ENCODE measurements around the gene MTCP1.

MTCP1 gene

DNA sequence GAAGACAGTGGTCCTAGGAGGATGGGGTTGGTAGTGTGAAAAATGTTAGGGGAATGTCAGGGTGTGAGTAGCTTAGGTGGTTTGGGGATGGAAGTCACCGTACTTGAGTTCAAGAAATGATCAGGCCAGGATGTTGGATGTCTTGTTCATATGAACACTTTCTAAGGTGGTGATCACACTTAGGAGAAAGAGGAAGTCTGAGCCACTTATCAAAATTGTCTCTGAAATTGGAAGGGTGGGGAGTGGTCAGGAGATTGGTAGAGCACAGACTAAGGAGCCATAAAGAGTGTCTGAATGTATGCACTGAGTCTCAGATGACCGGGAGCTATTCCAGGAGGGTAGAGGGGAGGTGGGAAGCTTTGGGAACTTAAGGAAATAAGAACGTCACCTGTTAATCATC is 17.3 kb downstream of the MTCP1 start:
- DNase-seq: no peak

DNA sequence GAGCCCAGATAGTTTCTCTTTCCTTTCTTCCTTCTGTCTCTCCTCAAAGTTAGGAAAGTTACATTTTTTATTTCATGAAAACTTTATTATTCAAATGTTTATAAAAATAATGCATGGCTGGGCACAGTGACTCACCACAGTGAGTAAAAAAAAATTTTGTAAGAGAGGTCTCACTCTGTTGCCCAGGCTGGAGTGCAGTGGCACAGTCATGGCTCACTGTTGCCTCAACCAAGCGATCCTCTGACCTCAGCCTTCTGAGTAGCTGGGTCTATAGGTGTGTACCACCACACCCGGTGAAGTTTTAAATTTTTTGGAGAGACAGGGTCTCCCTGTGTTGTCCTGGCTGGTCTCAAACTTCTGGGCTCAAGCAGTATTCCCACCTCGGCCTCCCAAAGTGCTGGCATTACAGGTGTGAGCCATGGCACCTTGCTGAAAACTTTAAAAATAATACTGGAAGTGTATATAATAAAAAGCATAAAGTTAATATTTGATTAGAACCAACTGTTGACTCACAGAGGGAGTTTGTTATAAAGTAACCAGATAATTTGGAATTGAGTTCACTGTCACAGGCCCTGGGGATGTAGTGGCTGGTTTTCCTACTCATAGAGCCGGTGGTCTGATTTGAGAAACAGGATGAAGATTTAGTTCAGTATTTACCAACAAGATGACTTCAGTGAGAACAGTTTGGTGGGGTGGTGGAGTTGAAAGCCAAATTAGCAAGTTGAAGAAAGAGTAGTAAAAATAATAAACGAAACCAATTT is 18.0 kb downstream of the MTCP1 start:
- DNase-seq: no peak

DNA sequence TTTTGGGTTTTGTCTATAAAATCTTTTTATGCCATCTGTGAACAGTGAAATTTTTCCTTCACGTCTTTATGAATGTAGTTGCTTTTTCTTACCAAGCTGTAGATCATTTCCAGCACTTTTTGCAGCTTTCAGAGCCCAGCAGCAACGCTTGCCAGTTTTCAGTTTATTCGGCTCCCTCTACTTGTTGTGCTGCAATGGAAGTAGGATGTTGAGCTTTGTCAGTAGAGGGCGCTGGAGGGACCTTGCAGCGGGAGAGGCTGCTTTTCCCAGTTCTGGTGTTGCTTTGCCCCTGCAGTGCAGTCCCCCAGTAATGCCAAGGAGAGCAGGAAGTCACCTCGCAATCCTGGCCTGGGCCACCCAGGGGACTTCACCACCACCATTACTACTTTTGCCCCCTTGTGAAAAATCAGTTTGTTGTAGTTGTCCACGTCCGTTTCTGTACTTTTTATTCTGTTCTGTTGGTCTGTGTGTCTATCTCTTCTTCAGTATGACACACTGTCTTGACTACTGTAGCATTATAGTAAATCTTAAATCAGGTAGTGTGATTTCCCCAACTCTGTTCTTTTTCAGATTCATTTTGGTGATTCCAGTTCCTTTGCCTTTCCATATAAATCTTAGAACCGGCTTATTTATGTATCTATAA is 21.8 kb downstream of the MTCP1 start:
- DNase-seq: peak; percentile 38 to 73 (median 62)

- DNase-seq: peak in 3 of 4 experiments; percentile 10 to 30 (median 12)
These were observed 24.0 kb downstream of the MTCP1 start for GRCh38 chrX:155046811-155047528.

GRCh38 chrX:155046129-155046810 is 24.7 kb downstream of the MTCP1 start:
- no peak for DNase-seq

- DNase-seq: no peak
These were observed 35.2 kb downstream of the MTCP1 start for GRCh38 chrX:155035688-155036087.

DNA sequence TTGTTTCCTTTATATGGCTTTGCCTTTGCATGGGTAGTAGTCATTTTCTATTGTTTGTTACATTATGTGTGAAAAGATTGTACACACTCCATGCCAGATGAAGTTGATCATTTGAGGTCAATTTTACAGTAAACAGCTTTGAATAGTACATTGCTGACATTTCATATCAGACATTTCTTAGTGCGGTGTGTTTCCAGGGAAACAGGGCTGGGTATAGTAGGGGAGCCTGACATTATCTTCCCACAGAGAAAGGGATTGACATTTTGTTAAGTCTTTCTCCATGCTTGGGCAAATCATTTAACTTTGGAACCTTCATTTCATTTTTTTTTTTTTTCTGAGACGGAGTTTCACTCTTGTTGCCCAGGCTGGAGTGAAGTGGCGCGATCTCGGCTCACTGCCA is 39.3 kb downstream of the MTCP1 start:
- no peak for DNase-seq

DNA sequence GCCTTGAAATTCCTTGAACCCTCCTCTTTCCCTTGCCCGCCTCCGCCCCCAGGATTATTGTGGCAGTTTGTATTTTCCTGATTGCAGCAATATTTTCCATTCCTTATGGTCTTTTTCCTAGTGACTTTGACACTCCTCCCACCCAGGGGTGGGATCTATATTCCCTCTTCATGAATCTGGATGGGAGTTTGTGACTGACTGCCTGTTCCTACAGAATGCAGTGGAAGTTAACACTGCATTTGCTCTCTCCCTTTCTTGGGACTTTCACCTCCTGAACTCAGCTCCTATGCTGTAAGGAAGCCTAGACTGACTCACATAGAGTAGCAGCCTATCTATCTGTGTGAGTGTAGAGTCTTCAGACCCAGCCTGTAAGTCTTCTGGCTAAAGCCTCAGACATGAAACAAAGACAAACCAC is 42.1 kb downstream of the MTCP1 start:
- peak in 1 of 4 experiments; percentile 11 for DNase-seq

GRCh38 chrX:155028129-155028528 is 42.8 kb downstream of the MTCP1 start:
- DNase-seq: no peak

DNA sequence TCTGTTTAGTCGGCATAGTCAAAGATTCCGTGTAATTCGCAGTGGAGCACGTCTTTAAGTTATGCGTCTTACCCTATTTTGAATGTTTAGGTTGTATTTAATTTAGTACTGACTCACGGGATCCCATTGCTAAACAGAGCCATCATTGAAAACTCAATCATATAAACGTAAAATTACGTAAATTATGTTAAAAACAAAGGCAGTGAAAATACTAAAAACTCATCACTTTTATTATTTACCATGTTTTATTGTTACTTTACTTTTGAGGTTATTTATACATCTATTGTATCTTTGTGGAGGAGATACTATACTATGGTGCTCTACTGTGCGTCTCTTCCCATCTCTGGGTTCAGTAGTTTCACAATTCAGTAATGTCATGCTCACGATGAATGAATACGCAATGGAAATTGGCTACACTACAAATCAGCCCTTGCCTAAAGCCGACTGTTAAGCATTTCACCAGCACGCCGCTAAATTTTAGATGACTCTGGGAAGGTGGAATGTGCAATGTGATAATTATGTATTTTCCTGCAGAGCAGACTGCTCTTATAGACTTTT is 43.3 kb downstream of the MTCP1 start:
- peak; percentile 48 to 85 (median 70) for DNase-seq

- DNase-seq: peak; percentile 94 to 96 (median 96)
These were observed 44.0 kb downstream of the MTCP1 start, which contains the start of gene FUNDC2 for GRCh38 chrX:155026727-155027508. TSS of gene FUNDC2 (plus strand) at chrX:155026844. CDS start at chrX:155026939, 95 bp downstream.

- no peak for DNase-seq
These were observed 44.6 kb downstream of the MTCP1 start for GRCh38 chrX:155026420-155026726.

DNA sequence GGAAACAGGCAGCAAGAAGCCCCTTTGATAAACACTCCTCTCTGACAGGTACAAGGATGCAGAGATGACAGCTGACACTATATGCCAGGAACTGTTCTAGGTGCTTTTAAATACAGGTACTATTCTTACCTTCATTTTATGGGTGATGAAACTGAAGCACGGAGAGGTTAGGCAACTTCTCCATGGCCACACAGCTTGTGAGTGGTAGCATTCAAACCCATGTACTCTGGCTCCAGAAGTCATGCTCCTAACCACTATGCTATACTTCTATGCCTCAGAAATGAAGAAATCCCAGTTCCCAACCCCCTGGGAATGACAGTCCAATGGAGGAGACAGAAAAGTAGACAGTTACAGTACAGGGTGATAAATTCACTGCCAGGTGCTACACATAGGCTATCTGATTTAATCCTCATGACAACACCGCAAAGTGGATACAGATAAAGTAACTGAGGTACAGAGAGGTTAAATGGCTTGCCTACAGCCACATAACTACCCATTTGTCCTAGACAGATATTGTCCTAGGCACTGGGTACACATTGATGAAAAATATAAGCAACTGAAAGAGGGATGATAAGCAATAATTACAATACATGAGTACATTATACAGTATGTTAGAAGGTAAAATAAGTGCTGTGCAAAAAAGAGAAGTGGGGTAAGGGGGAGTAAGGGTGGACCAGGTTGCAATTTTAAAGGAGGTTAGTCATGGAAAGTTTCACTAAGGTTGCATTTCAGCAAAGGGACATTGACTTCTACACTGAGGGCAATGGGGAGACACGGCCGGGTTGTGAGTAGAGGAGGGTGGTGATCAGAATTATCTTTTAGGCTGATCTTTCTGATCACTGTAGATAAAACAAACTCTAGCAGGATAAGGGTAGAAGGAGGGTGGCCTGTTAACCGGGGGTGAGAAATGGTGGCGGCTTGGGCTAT is 46.8 kb downstream of the MTCP1 start:
- DNase-seq: no peak

DNA sequence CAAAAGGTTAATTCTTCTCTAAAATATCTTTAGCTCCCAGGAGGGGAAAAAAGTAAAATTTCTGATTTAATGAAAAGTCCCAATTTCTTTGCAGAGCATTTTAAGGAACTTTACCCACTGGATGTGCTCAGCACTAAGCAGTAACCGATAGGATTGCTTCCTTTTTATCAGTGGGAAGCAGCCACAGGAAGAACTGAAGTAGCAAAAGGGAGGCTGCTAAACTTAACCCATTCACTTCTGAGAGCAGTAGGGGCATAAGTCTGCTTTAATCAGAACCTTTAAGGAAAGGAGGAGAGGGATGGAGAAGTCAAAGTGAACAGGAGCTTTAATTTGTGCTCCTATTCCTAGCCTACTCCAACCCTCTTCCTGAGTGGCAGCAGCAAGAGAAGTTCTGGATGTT is 48.4 kb downstream of the MTCP1 start, which contains the start of gene F8:
F8 (minus strand) TSS at position 139 of the 400 bp plus-strand sequence. CDS start 171 bp downstream, outside the sequence.
- peak; percentile 9 to 55 (median 44) for DNase-seq

GRCh38 chrX:155020591-155020990 is 50.3 kb downstream of the MTCP1 start:
- DNase-seq: no peak

All from suppressor macrophage (primary cell).